ENCODE results near the gene LAMB1. TPM values are rescaled to one million over a fixed set of nuclear protein-coding genes. Genes with fewer than 3 reads are reported as not detected.

Gene LAMB1
- total and polyA plus RNA-seq, 2 of the 13 experiments (the other 11 are each of a cell fraction or from before 2014, with no cell fraction given): 109 to 124 TPM

DNA sequence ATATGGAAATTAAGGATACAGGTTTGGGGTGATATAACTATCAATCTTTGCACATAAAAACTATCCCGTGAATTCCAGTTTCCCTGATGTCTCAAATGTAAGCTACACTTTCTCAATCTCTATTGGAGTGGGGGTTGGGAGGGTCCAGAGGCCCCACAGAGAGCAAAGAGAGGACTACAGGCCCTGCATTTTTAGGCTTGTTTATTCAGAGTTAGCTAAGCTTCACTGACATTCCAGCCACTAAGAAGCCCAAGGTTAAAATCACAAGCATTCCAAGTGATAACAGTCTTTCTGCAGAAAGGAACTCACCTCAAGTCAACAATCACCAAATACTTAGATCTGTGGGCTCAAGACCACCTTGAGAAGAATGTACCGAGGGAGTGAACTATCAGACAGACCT, 31.6 kb upstream of the LAMB1 start (continued):
- TF ChIP-seq ZNF598 (CRISPR knock-in tag; IDR thresholded peaks at IDR 0.05; ENCODE audit: borderline replicate concordance) (no peak), SKIL (CRISPR knock-in tag; IDR thresholded peaks at IDR 0.05; ENCODE audit: borderline replicate concordance) (no peak), ZNF350 (CRISPR knock-in tag; IDR thresholded peaks at IDR 0.05; ENCODE audit: borderline replicate concordance, low read depth) (no peak), ONECUT2 (CRISPR knock-in tag; IDR thresholded peaks at IDR 0.05) (0 out of 2 replicates have a peak, but pooled peaks have one; percentile 43), DNMT3B (CRISPR knock-in tag; conservative IDR thresholded peaks at IDR 0.05) (no peak), TBP (CRISPR knock-in tag; IDR thresholded peaks at IDR 0.05) (no peak), ZFP62 (CRISPR knock-in tag; IDR thresholded peaks at IDR 0.05) (no peak), ZNF629 (CRISPR knock-in tag; conservative IDR thresholded peaks at IDR 0.05) (no peak), NFE2 (CRISPR knock-in tag; IDR thresholded peaks at IDR 0.05) (no peak), ZMYM4 (CRISPR knock-in tag; IDR thresholded peaks at IDR 0.05) (peak; percentile 61), MTA1 (CRISPR knock-in tag; IDR thresholded peaks at IDR 0.05; ENCODE audit: borderline replicate concordance) (peak; percentile 34; the same call in 1 of the 2 replicates), ZFP90 (CRISPR knock-in tag; IDR thresholded peaks at IDR 0.05; ENCODE audit: borderline replicate concordance) (no peak), ZIK1 (CRISPR knock-in tag; IDR thresholded peaks at IDR 0.05; ENCODE audit: borderline replicate concordance, low read depth) (no peak), KLF13 (CRISPR knock-in tag; IDR thresholded peaks at IDR 0.05) (no peak), BCL3 (CRISPR knock-in tag; IDR thresholded peaks at IDR 0.05) (no peak), CENPX (CRISPR knock-in tag; IDR thresholded peaks at IDR 0.05) (no peak), U2AF2 (IDR thresholded peaks at IDR 0.05; ENCODE audit: low read depth, low read length) (no peak)
- TF ChIP-seq, protein P1, sequence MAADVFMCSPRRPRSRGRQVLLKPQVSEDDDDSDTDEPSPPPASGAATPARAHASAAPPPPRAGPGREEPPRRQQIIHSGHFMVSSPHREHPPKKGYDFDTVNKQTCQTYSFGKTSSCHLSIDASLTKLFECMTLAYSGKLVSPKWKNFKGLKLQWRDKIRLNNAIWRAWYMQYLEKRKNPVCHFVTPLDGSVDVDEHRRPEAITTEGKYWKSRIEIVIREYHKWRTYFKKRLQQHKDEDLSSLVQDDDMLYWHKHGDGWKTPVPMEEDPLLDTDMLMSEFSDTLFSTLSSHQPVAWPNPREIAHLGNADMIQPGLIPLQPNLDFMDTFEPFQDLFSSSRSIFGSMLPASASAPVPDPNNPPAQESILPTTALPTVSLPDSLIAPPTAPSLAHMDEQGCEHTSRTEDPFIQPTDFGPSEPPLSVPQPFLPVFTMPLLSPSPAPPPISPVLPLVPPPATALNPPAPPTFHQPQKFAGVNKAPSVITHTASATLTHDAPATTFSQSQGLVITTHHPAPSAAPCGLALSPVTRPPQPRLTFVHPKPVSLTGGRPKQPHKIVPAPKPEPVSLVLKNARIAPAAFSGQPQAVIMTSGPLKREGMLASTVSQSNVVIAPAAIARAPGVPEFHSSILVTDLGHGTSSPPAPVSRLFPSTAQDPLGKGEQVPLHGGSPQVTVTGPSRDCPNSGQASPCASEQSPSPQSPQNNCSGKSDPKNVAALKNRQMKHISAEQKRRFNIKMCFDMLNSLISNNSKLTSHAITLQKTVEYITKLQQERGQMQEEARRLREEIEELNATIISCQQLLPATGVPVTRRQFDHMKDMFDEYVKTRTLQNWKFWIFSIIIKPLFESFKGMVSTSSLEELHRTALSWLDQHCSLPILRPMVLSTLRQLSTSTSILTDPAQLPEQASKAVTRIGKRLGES (CRISPR knock-in tag; IDR thresholded peaks at IDR 0.05; ENCODE audit: borderline replicate concordance): no peak
- TF ChIP-seq, protein P2, sequence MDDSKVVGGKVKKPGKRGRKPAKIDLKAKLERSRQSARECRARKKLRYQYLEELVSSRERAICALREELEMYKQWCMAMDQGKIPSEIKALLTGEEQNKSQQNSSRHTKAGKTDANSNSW (CRISPR knock-in tag; IDR thresholded peaks at IDR 0.05; ENCODE audit: borderline replicate concordance): no peak
- TF ChIP-seq, protein P3, sequence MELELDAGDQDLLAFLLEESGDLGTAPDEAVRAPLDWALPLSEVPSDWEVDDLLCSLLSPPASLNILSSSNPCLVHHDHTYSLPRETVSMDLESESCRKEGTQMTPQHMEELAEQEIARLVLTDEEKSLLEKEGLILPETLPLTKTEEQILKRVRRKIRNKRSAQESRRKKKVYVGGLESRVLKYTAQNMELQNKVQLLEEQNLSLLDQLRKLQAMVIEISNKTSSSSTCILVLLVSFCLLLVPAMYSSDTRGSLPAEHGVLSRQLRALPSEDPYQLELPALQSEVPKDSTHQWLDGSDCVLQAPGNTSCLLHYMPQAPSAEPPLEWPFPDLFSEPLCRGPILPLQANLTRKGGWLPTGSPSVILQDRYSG (CRISPR knock-in tag; IDR thresholded peaks at IDR 0.05): no peak

All from HepG2 (cell line).